GM12801 (cell line): ENCODE results near the gene MAP6.

Experiments
- TF ChIP-seq, protein P1 (sequence below): IDR thresholded peaks from one replicate; pipeline ENCODE4 v1.5.1; 2011; ENCODE audit warnings: control low read depth; ENCODE audit not compliant: insufficient read length; ENCODE audit errors: extremely low read depth

Gene MAP6

GRCh38 chr11:75553889-75554257 lies 115.0 kb downstream of the MAP6 start:
- TF ChIP-seq, protein P1, sequence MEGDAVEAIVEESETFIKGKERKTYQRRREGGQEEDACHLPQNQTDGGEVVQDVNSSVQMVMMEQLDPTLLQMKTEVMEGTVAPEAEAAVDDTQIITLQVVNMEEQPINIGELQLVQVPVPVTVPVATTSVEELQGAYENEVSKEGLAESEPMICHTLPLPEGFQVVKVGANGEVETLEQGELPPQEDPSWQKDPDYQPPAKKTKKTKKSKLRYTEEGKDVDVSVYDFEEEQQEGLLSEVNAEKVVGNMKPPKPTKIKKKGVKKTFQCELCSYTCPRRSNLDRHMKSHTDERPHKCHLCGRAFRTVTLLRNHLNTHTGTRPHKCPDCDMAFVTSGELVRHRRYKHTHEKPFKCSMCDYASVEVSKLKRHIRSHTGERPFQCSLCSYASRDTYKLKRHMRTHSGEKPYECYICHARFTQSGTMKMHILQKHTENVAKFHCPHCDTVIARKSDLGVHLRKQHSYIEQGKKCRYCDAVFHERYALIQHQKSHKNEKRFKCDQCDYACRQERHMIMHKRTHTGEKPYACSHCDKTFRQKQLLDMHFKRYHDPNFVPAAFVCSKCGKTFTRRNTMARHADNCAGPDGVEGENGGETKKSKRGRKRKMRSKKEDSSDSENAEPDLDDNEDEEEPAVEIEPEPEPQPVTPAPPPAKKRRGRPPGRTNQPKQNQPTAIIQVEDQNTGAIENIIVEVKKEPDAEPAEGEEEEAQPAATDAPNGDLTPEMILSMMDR: no peak

GRCh38 chr11:75553182-75553581 lies 115.7 kb downstream of the MAP6 start:
- TF ChIP-seq, protein P1: no peak

- TF ChIP-seq, protein P1: no peak
Observed at GRCh38 chr11:75549370-75549958, 119.4 kb downstream of the MAP6 start.

DNA sequence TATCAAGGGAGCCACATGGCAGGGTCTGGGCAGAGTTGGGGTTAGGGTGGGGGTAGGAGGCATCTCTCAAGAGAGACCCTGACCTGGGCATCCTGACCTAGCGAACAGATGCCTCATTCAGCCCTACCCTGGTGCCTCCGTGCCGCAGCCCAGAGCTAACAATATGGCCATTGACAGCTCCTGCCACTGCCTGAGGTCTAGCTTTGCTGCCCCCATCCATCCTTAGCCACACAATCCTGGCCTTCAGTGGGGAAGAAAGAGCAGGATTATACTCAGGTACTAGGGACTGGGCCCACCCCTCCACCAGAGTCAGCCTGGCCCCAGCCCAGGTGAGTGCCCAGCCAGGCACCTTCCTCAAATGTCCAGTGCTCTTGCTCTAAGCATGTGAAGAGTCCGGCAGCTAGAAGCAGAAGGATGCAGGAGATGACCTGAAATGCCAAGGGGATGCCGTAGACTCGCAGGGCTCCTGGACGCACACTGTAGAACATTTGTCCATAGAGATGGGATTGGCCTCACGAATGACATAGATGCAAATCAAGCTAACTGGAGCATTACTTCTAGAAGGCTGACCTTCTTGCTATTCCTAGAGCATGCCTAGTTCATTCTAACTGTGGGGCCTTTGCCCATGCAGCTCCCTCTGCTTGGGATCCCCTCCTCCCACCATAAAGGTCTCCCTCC lies 120.1 kb downstream of the MAP6 start:
- TF ChIP-seq, protein P1: no peak

DNA sequence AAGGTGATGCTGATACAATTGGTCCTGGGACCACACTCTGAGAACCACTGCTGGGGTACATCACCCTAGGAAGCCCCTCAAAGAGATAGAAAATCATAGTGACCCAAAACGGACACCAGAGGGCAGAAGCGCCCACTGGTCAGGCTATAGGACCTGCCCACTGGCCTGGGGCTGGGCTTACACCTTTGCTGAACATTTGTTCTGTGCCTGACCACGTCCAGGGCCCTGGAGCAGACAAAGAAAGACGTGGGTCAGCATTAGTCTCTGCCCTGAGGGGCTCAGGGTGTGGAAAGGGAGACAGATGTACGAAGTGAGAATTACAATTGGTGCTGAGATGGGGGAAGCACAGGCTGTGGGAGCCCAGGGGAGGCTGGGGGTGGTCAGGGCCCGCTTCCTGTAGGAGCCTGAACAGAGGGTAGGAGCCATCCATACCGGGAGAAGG lies 121.2 kb downstream of the MAP6 start:
- TF ChIP-seq, protein P1: no peak

DNA sequence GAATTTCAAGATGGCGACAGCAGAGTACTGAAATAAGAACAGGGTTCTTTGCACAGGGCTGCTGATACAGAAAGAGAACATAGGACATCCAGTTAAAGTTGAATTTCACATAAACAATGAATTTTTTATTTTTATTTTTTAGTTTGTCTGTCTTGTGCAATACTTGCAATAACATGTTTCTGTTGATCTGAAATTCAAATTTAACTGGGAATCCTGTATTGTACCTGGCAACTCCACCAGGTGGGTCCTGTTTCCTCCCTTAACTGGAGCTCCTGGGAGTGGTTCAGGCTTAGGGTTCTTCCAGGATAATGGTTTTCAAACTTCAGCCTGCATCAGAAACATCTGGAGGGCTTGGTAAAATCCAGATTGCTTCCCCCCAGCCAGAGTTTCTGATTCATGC lies 121.7 kb downstream of the MAP6 start:
- TF ChIP-seq, protein P1: no peak

DNA sequence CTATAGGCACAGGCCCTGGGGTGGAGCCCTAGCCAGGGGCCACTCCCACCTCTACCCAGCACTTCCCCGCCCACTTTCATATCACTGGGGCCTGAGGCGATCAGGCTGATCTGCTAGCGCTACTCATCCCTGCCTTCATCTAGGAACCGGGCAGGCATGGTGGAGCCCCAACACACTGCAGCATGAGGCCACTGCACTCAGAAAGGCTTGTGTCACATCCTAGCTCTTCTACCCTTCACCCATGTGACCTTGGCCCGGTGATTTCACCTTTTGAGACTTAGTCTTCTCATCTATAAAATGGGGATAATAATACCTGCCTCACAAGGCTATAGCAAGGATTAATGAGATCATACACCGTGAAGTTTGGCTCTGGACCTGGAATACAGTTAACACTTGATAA lies 125.0 kb downstream of the MAP6 start:
- TF ChIP-seq, protein P1: no peak
